ENCODE measurements around the gene NIPAL3.

DNA sequence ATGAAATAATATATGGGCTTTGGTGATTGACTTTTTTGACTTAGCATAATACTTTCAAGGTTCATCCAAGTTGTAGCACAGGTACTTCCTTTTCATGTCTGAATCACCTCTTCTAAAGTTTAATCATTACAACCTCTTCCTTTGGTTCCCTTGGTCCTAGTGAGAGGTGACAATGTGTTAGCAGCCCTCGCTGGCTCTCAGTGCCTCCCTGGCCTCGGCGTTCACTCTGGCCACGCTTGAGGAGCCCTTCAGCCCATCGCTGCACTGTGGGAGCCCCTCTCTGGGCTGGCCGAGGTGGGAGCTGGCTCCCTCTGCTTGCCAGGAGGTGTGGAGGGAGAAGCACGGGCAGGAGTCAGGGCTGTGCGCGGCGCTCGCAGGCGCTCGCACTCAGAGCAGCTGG is 74.1 kb downstream of the NIPAL3 start:
- TF ChIP-seq, protein P1, sequence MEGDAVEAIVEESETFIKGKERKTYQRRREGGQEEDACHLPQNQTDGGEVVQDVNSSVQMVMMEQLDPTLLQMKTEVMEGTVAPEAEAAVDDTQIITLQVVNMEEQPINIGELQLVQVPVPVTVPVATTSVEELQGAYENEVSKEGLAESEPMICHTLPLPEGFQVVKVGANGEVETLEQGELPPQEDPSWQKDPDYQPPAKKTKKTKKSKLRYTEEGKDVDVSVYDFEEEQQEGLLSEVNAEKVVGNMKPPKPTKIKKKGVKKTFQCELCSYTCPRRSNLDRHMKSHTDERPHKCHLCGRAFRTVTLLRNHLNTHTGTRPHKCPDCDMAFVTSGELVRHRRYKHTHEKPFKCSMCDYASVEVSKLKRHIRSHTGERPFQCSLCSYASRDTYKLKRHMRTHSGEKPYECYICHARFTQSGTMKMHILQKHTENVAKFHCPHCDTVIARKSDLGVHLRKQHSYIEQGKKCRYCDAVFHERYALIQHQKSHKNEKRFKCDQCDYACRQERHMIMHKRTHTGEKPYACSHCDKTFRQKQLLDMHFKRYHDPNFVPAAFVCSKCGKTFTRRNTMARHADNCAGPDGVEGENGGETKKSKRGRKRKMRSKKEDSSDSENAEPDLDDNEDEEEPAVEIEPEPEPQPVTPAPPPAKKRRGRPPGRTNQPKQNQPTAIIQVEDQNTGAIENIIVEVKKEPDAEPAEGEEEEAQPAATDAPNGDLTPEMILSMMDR (conservative IDR thresholded peaks at IDR 0.05; ENCODE audit: low read depth, low read length), result no peak
- TF ChIP-seq EZH2 (IDR thresholded peaks at IDR 0.05; ENCODE audit: borderline replicate concordance, low read depth, low read length, poor library complexity, severe bottlenecking), result no peak
